HG02852 (cell line): ENCODE measurements around the gene GNG3.
"Not testable (repeated sequence)": the region's sequence is repeated elsewhere in the genome, so short reads cannot be mapped to it uniquely, and the experiment has no call there.

ENCODE experiments used
- ATAC-seq: cut with Tn5 transposase; IDR thresholded peaks from one replicate; pipeline ENCODE4 v1.9.1; 2021; ENCODE audit warnings: mild to moderate bottlenecking, moderate library complexity; ENCODE audit not compliant: unreplicated experiment

The GNG3 gene

DNA sequence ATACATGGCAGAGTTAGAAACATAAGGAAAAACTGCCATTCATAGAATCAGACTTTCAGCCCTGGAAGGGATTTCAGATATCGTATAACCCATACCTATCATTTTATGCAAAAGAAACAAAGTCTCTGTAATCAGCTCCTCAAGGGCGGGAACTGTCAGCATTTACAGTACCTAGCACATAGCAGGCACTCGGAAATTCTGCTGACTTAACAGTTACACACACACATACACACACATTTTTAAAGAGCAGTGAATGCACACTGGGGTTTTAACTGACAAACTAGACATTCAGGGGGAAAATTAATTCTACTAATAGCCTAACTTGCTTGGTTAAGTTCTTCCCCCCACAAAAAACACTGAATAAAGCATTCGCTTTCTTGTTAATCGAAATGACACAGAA is 8.7 kb downstream of the GNG3 start:
- ATAC-seq, result no peak

DNA sequence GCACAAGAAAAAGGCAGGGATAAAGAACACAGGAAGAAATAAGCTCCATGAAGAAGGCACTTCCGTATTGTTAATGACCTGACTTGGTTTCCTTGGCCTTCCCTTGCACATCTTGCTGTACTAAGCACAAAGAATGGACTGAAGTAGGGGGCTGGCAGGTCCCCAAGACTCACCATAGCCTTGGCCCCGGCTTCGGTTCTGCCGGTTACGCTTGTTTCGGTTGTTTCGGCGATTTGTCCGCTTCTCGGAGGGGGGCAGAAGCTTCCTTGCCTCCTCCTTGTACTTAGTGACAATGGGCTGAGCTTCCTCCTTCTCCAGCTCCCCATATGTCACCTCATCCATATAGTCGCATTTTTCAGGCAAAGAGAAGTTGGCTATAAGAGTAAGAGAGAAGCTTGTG is 9.3 kb downstream of the GNG3 start:
- ATAC-seq, result no peak

DNA sequence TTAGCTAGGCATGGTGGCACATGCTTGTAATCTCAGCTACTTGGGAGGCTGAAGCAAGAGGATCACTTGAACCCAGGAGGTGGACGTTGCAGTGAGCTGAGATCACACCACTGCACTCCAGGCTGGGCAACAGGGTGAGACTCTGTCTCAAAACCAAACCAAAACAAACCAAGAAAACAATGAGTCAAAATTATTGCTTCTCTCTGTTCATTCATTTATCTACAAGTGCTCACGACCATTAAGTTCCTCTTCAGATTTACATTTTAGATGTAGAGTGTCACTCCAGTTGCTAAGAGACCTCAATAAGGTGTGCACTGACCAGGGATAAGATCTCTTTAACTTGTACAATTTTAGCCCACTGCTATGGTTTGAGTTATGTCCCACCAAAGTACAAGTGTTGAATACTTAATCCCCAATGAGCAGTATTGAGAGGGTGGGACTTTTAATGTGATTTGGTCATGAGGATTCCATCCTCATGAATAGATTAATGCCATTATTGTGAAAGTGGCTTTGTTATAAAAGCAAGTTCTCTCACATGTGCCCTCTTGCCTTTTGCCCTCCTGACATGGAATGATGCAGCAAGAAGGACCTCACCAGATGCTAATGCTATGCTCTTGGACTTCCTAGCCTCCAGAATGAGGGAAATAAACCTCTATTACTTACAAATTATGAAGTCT is 12.0 kb downstream of the GNG3 start:
- no peak for ATAC-seq

DNA sequence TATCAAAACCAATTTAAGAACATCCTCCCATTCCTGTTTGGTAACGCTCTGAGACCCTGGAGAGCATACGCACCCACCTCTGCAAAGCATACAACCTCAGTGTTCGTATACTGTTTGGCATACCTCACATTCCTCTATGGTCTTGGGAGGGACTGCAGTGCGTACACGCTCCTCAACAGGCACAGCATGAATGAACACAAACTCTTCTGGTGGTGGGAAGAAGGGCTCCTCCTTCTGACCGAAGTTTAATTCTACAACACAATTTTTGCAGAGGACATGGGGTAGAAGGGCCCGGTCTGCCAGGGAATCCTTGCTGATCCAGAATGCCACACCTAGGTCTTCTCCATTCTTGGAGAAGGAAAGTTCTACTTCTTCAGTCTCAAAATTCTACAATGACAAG is 14.5 kb downstream of the GNG3 start:
- ATAC-seq, result no peak

DNA sequence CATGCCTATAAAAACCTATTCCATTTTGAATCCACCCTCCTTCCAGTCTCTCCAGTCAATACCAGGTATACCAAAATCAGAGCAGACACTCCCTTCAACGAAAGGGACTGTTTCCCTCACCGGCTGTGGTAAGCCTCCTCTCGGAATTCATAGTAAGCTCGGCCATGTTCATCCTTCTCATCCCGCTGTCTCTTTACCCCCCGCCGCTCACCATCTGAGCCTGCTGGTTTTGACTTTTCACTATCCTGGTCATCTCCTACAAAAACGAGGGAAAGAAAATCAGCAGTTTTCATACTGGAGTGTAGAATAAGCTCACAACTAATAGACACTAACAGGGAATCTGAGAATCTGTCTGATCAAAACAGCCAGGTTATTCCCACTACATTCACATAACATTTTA is 16.7 kb downstream of the GNG3 start:
- no peak for ATAC-seq

DNA sequence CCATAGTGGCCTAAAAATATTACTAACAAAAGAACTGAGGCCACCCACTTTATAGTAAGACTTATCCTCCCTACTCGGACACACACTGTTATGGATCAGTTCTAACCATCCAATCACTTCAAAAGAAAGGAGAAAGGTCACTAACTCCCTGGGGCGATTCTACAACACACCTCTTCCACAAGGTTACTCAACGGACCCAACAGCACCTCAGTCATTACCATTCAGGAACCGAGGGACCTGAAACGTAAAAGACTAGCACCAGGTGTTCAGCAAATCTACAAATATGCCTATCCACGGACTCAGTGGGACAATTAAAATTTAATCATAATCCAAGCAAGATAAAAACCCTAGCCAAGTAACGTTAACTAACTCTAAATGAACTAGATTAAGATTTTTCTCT is 18.2 kb downstream of the GNG3 start:
- no peak for ATAC-seq

DNA sequence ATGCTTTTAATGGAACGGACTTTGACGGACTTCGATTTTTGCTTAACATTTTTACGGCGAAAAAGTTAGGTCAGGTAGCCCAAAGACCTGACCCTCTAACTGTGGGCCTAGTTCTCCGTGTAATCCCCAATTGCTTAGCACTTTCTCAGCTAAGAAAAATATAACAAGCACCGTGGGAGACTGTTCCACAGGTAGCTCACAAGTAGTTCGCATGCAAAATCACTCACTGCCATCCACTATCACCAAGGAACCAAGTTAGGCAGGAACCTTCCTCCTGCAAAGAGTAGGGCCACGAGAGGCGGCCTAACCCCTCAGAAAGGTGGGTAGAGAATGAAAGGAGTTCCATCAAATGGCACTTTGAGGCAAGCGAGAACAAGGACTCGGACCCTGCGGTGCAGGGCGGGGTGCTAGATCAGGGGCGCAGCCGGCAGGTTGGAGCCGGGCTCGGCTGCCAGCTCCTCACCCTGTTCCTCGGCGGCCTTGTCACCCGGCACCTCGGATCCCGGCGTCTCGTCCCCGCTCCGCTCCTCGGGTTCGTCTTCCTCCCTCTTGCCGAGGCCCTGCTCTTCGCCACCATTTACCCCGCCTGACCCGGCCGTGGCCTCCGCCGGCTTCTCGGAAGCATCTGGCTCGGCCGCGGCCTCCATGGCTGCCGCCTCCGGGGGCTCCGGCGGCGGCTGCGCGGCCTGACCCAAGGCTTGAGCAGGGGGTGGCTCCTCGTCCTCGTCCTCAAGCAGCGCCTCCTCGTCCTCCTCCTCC is 18.9 kb downstream of the GNG3 start:
- no peak for ATAC-seq

DNA sequence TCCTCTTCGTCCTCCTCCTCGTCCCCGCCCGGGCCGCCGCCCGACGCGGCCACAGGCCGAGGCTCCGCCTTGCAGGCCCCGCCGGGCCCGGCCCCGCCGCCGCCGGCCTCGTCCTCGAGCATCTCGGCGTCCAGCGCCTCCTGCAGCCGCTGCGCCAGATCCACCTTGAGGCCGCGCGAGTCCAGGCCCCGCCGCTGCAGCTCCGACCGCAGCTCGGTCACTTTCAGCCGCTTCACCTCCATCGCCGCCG is 19.4 kb downstream of the GNG3 start:
- peak; percentile 14 for ATAC-seq

DNA sequence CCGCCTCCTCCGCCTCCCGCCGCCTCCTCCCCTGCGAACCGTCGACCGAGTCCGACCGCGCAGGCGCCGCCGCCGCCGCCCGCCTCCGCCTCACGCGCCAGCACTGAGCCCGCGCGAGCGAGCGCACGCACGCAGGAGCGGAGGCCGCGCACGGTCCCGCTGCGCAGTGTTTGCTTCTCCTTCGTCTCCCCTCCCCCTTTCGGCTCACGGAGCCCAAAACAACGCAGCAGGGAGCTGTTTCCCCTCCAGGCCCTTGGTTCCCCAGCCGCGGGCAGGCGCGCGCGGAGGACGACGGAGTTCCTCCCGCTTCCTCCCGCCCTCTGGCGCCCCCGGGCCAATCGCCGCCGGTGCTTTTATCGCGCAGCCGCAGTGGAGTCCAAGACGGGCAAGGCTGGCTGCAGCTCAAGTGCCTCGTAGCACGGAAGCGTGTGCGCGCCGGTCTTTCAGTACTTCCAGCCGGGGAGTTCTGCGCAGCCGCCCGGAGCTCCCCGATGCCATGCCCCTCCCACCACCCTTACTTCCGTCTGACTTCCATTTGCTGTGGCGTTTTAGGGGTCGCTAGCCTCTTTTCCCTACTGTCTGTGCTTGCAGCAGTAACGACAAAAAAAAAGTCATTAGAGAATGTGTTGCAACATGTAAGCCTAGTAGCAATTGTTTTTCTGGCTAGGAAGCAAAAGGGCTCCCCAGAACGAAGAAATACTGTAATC is 19.8 kb downstream of the GNG3 start, which contains the start of gene HNRNPUL2:
Gene HNRNPUL2 (minus strand): TSS at position 293 of the 707 bp plus-strand sequence. CDS start 301 bp downstream, outside the sequence.
- peak; percentile 64 for ATAC-seq

DNA sequence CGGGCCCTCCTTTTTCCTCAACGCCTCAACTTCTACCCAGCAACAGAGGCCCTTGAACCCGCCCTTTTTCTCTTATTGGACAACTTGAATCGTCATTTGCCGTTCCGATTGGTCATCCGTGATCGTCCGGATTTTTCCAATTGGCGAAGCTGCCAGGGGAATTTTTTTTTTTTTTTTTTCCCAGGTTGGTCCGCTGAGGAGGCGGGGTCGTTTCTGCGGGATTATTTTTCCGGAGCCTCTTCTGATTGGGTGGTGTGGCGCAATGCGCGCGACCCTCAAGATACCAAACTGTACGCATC is 20.3 kb downstream of the GNG3 start:
- ATAC-seq, result peak; percentile 39

DNA sequence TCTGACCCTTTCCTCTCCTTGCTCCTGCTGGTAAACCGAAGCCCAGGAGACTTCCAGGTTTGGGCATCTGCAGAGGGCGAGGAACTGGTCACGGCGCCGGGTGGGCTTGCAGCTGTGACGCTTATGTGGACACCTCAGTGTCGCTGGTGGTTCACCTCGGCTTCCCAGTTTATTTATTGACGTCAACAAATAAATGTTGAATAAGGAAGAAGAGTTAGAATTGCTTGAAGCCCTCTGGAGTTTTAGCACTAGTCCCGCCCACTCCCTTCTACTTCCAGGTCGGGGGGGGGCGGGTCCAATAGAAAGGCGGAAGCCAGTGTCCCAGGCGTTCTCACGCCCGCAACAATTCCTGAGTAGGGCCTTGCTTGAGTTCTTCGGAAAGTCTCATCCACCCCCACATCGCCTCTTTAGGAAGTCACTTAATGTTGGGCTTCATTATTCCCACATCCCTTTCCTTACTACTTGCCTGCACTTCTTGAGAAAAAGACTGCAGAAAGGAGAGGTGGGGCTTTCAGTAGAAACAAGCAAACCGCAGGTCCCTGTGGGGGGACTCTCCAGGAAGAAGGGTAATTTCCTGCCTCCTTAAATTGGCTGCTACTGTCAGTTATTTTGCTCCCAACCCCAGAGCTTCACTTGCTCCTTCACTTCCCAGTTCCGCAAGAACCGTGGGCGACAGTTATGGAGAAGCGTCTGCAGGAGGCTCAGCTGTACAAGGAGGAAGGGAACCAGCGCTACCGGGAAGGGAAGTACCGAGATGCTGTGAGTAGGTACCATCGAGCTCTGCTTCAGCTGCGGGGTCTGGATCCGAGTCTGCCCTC is 20.9 kb downstream of the GNG3 start, which contains the start of gene TTC9C:
Gene TTC9C (plus strand): TSS at position 316 of the 818 bp plus-strand sequence. CDS start 363 bp downstream, at position 679.
- peak; percentile 20 for ATAC-seq

DNA sequence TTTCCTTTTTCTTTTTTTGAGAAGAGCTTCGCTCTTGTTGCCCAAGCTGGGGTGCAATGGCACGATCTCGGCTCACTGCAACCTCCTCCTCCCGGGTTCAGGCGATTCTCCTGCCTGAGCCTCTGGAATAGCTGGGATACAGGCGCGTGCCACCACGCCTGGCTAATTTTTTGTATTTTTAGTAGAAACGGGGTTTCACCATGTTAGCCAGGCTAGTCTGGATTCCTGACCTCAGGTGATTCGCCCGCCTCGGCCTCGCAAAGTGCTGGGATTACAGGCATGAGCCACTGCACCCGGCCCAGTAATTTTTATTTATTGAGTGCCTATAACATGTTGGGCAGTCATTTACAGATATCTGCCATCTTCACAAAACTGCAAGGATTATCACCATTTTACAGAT is 22.6 kb downstream of the GNG3 start:
- ATAC-seq, result not testable (repeated sequence)

DNA sequence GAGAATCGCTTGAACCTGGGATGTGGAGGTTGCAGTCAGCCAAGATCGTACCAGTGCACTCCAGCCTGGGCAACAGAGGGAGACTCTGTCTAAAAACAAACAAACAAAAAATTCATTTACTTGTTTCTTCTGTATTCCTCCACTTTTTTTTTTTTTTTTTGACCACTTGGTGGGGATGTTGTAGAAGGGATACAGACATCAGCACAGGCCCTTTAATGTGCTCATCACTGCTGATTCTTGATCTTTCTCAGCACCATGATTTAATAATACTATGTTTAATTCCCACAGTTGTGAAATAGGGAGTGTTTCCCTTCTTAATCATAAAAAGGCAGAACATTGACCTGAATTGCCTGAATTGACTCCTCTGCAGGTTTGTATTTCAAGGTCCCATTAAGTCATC is 25.4 kb downstream of the GNG3 start:
- no peak for ATAC-seq

DNA sequence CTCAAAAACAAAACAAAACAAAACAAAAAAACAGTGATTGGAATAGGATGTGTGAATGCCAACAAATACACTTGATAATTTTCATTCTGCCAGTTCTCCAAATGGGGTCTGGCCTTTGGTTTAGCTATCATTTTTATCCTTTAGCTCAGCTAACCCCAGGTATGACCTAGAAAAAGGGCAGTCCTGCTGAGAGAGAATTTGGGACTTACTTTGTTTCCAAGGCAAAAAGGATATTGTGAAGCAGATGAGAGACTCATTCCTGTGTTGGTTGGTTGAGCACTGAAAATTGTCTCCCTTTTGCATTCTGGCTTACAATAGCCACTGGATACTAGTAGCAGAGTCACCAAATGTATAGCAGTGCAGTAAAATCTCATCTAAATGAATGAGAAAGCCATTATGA is 29.7 kb downstream of the GNG3 start:
- no peak for ATAC-seq

DNA sequence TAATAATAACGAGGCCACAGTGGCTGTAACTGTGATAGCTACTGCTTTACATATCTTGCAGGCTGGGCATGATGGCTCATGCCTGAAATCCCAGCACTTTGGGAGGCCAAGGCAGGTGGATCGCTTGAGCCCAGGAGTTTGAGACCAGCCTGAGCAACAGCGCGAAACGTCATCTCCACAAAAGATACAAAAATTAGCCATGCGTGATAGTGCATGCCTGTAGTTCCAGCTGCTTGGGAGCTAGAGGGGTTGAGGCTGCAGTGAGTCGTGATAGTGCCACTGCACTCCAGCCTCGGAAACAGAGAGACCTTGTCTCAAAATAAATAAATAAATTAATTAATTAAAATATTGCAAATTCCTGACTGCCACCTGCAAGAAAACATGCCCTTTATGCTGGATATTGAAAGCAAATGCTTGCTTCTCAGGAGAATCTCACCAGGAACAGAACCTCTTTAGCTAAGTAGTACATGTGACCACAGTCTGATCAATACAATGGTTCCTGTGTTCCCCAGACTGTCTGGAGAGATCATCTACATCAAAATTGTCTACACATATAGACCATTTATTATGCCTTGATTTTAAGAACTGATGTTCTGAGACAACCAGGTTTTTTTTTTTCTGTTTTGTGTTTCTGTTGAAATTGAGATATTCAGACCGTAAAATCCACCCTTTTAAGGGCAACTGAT is 40.1 kb downstream of the GNG3 start:
- ATAC-seq, result no peak

DNA sequence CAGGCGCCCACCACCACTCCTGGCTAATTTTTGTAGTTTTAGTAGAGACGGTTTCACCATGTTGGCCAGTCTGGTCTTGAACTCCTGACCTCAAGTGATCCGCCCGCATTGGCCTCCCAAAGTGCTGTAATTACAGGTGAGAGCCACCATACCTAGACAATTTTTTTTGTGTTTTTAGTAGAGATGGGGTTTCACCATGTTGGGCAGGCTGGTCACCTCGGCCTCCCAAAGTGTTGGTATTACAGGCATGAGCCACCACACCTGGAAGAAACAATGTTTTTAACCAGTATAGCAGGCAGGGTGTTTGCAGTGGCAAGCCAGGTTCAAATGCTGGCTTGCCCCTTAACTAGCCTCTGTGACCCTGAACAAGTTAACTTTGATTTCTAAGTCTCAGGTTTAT is 42.5 kb downstream of the GNG3 start:
- ATAC-seq, result not testable (repeated sequence)

DNA sequence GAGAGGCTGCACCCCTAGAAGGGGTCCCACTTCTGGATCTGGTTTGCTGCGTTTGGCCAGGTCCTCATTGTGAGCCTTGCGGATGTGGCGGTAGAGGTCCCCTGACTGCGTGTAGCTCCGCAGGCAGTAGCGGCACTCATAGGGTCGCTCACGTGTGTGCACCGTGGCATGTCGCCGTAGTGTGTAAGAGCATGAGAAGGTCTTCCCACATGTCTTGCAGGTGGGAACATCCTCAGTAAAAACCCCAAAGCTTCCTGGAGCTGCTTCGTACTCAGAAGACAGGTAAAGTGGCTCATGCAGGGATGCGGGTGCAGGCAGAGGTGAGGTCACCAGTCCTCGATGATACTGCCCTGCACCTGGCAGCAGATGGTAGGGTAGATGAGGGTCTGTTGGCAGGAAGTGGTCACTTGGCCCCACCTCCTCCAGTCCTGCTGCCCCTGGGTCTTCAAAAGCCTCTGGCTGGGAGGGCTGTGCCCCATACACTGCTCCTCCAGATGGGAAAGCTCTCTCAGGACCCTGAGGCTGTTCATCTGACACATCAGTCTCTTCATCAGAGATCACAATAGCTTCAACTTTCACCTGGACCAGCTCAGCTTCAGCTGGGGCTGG is 44.8 kb downstream of the GNG3 start:
- no peak for ATAC-seq

DNA sequence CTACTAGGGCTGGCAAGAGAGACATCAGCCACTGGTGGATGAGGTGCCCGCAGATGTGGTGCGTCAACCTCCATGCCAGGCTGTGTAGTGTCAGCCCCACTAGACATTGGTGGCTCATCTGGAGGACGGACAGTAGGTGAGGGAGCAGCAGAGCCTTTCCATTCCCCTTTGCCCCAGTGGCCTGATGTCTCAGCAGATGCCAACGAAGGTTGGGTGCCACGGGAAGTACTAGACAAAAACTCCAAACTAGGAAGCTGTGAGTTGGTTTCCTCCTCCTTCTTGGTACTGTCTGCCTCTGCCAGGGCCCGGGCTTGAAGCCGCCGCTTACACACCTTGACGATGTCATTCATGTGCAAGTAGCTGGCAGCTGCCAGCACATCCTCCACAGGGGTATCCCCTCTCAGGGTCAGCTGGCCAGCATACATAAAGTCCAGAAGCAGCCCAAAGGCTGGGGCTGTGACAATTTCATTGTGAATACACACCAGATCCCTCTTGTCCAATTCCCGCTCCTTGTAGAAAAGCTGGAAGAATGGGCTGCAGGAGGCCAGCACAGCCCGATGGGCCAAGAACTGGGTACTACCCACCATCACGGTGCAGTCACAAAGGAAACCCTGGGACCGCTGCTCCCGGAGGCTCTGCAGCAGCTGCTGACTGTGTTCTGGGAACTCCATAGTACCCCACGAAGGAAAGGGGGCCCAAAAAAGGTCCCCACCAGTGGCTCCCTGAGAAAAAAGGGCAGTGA is 45.7 kb downstream of the GNG3 start:
- ATAC-seq, result no peak

DNA sequence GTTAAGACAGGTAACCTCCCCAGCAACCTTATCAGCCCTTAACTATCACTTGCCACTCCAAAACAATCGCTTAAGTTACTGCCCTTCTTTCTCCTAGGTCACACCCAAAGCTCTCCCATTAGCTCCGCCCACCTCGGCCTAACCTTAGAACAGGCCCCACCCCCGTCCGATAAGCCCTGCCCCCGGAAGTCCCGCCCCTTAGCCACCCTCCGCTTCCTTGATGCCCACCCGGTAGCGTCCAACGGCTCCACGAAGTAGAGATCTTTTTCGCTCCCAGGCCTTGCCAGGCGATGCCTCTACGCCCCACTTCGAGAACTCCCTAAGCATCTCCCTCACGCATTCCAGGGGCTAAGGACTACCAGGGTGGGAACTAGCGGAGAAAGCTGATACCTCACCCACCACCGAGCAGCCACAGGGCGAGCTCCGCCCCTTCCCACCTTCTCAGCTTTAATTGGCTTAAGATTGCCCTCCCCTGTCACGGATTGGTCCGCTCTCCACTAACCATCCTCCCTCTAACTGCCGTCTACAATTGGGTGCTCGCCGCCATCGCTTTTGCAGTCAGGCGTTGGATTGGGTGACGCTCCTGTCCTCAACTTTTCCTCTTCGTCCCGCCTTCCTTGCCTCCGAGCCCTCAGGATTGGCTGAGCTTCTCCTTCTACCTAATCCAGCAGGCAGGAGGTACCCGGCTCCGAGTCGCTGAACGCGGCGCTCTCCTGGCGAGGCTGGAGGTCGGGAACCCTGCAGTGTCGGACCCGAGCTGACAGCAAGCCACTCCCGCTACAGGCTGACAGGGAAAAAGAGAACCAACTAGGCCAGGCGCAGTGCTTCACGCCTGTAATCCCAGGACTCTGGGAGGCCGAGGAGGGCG is 46.5 kb downstream of the GNG3 start, which contains the start of gene ZBTB3:
Gene ZBTB3 (minus strand): TSS at position 425 of the 868 bp plus-strand sequence. CDS start 496 bp downstream, outside the sequence.
- peak; percentile 95 for ATAC-seq
